Activated CD8-positive, alpha-beta memory T cell treated with anti-CD3 and anti-CD28 coated beads, Interleukin-2, amount 50 U/mL, for 24 hours (primary cell): ENCODE data around the gene MBNL3.

Source experiments
- DNase-seq: peaks from one replicate; pipeline ENCODE4 v3.0.0-alpha.2; 2020; ENCODE audit errors: extremely low read depth

Gene MBNL3

DNA sequence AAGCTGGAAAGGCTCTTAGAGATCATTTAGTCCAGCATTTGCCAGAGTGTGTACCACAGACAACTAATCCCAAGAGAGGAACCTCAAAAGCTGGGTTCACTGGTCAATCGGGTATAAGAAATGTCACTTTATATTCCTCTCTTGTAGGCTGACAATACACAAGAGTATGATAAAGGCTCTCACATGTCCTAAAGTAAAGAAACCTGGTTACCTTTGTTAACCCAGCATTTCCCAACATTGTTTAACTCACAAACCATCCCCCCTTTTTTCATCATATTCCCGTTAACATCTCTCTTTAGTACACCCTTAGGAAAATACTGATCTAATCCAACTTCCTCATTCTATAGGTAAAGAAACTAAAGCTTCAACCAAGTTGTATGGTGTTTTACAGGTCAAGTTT is 74.4 kb downstream of the MBNL3 start:
- no peak for DNase-seq

DNA sequence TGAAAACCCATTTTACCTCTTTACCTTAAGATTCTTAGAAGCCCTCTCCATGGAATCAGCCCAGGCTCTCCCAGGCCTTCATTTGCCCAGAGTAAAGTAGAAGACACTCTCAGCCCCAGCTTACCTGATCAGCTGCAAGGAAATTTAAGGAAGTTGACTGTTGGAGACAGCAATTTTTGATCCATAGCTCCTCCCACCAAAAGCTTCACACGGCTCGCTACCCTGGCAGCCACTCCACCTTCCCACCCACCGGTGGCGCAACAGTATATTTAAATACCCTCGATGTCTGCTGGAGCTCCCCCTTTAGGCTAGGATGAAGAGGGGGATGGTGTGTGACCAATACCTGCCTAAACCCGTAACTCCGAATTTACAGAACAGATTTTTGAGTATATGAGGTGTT is 75.4 kb downstream of the MBNL3 start:
- DNase-seq = no peak

GRCh38 chrX:132412208-132412607 is 76.6 kb downstream of the MBNL3 start:
- no peak for DNase-seq

GRCh38 chrX:132411310-132411977 is 77.4 kb downstream of the MBNL3 start:
- DNase-seq = no peak

- no peak for DNase-seq
Measured at GRCh38 chrX:132409780-132410556, 78.9 kb downstream of the MBNL3 start.

DNA sequence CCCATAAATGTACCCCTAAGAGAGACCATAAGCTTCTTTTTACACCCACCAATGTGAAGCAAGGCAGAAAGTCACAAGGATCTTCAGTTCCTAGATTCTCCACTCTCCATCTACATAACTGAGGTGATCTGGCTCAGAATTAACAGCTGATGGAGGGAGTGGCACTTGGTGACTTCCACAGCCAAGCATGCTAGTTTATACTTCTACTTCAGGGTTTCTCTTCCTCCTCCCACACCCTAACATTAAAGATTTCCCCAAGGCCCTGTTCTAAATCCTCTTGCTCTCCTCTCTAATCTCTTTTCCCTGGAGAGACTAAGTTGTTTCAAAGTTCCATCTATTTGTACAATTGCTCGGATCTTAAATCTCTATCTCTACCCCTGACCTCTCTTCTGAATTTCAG is 81.1 kb downstream of the MBNL3 start:
- no peak for DNase-seq

GRCh38 chrX:132406106-132406505 is 82.7 kb downstream of the MBNL3 start:
- DNase-seq = no peak

- DNase-seq = no peak
Measured at GRCh38 chrX:132404266-132404665, 84.6 kb downstream of the MBNL3 start.

DNA sequence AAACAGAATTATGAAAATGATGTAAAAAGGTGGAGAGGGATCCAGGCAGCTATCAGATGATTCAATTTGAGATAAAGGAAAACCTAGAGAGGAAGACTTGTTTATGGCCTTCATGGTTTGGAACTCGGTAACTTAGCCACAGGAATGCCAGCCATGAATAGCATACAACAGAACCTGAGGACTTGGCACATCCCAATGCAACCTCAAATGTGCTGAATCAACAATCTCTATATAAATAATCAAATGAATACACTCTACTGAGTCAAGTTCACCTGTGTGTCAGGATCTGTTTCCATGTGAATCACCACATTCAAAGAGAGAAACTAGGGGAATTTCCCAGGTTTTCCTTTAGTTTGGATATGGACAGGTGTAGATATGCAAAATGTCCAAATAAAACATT is 86.9 kb downstream of the MBNL3 start:
- DNase-seq = no peak

DNA sequence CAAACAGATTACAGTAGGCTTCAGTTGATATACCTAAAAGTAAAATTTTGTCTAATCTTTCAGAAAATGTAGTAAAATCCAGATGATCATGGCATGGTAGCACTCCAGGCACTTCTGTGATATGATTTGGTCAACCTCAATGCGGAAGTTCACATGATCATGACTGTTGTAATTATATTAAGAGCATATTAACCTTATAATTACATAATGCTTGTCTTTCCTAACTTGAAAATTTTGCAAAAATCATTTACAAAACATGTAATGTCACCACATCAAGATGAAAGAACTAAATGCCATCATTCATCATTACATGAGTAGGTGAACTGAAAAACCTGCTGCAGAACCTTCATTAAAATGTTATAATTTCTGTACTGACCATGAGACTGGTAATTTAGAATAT is 88.1 kb downstream of the MBNL3 start:
- no peak for DNase-seq

GRCh38 chrX:132395645-132396044 is 93.2 kb downstream of the MBNL3 start:
- no peak for DNase-seq

- DNase-seq = no peak
Measured at GRCh38 chrX:132395026-132395425, 93.8 kb downstream of the MBNL3 start.

DNA sequence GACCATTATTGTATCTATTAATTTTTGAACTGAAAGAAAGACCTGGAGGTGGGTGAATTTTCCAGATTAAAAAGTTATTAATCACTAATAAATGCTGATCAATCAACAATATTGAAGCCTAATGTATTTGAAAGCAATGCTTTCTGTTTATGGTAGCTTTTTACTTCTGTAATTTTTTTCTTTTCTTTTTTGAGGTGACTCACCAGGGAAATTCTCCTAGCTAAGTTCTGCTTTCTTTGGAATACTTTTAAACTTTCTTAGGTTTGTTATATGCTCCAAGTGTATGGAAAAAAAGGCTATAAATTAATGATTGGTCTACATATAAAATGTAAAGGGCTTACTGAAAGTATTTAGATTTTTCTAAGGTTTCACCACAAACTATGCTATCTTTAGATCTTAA is 94.2 kb downstream of the MBNL3 start:
- no peak for DNase-seq

GRCh38 chrX:132393992-132394391 is 94.8 kb downstream of the MBNL3 start:
- DNase-seq = no peak

- DNase-seq = no peak
Measured at GRCh38 chrX:132393485-132393884, 95.4 kb downstream of the MBNL3 start.

GRCh38 chrX:132393085-132393484 is 95.8 kb downstream of the MBNL3 start:
- DNase-seq = no peak

DNA sequence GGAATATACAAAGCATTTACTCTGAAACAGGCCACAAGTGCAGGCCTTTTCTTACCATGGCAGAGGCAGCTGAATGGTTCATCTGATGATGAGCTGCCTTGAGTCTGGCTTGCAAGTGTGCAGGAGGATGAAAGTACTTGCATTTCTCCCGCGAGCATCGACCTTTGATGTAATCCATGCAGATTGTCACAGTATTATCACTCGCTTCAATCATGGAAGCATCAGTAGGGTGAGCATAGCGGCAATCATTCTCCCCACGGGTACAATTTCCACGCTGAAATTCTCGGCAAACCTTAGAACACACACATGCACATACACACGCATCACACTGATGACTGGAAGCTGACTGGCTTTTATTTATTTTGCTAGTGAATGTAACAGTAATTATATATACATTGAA is 98.0 kb downstream of the MBNL3 start:
- no peak for DNase-seq

GRCh38 chrX:132389480-132389879 is 99.4 kb downstream of the MBNL3 start:
- no peak for DNase-seq

DNA sequence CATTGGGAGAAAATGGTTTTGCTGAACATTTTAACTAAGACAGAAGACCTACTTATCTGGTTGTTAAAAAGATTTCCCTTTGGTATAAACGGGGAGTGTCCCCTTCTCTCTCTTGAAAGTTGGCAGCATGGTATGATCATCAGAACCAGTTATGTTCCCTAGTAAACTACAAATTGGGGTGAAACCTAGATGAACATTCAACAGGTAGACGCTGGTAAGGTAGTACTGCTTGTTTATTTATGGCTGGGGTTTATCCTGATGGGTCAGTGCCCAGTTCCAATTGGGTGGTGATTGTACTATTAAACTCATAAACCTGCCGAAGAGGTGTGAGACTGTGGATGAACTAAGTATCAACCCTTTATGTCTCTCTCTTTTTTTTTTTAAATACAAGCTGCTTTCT is 100.5 kb downstream of the MBNL3 start:
- no peak for DNase-seq

DNA sequence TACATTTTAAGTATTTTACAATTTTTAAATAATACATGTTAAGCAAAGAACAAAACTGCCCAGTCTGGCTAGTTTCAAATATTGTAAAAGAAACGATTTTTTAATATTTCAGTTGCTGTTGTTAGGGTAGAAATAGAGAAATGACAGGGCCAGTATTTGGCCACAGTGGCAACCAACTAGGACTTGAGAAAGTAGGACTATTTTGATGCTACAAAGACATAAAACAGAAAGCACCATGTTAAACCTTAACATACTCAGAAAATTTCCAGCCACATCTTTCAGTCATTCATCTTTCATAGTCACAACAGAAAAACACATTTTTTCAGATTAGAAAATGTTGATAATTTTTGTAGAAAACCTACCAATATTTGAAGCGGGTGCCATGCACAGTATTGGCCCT is 104.5 kb downstream of the MBNL3 start:
- DNase-seq = no peak

DNA sequence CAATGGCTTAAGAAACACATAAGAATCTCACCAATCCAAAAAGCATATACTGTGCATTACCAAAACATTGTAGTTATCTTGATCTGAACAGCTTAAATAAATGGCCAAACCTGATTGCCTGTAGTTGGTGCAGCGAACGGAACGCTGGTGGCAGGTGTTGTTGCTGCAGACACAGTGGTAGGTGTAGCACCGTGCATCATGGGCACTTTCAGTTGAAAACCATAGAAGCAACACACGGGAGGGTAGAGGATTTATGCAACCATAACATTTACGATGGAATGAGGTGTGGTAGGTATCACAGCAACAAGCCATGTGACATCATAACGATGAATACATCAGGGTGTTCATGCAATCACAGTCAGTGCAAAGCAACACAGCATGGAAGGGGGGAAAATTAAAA is 106.8 kb downstream of the MBNL3 start:
- DNase-seq = no peak

DNA sequence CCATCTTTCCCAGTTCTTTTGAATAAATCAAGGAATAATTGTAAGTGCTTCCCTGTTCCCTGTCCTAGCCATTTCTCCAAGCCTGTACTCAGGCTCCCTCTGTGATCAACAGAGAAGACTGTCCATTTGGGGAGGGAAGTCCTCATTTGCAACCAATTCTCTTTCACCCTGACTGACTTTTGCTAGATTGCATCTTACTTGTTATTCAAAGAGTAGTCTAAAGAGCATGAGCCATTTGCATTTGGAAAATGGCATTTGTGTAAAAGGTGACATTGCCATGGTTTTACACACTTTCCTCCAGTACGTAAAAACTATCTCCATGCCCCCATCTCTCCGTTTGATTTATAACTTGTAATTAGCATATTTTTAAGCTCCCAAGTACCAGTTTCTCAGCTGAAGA is 110.6 kb downstream of the MBNL3 start:
- DNase-seq = no peak

DNA sequence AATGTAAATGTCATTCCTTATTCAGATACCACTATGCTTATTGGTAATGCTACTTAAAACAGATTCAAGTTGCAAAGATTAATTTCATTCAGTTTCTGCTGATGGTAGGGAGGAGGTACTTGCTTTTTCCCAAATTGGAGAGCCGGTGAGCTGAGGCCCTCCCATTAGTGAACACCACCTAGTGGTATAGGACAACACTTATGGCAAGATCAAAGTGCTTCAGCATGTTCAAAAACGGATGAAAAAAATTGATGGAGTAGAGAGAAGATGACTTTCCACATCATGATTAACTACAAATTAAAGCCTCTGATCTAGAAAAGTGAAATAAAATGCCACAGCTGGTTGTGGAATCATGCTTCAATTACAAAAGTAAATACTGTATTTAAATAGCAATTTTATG is 112.9 kb downstream of the MBNL3 start:
- no peak for DNase-seq

- DNase-seq = no peak
Measured at GRCh38 chrX:132373610-132374009, 115.2 kb downstream of the MBNL3 start.
